HepG2 (cell line): ENCODE data around the gene SLCO2B1.

Experiments used
- ATF6 ChIP-seq: sonication (generic); formaldehyde crosslinking; conservative IDR thresholded peaks from 2 replicates; pipeline ENCODE4 v1.4.0; 2020; ENCODE audit warnings: missing genetic modification reagents
- ATM ChIP-seq: fragments of 450-650 bp; IDR thresholded peaks from 2 replicates; pipeline ENCODE4 v1.7.1; 2017; ENCODE audit warnings: mild to moderate bottlenecking, borderline replicate concordance
- ELF1 ChIP-seq: sonication (generic); formaldehyde crosslinking; IDR thresholded peaks from 2 replicates; pipeline ENCODE4 v1.4.0; 2020; ENCODE audit warnings: missing genetic modification reagents
- EZH2 ChIP-seq: conservative IDR thresholded peaks from 2 replicates; pipeline ENCODE4 v1.6.1; 2012; ENCODE audit warnings: mild to moderate bottlenecking, low read depth, low read length, moderate library complexity
- POLR2AphosphoS5 ChIP-seq: IDR thresholded peaks from 2 replicates; pipeline ENCODE4 v1.6.1; 2012; ENCODE audit warnings: low read depth, low read length
- YY1 ChIP-seq: IDR thresholded peaks from 2 replicates; pipeline ENCODE4 v1.6.1; 2011; ENCODE audit warnings: low read length, low read depth, moderate library complexity, mild to moderate bottlenecking; ENCODE audit not compliant: insufficient read depth, insufficient replicate concordance
- ZNF629 ChIP-seq: sonication (generic); formaldehyde crosslinking; conservative IDR thresholded peaks from 2 replicates; pipeline ENCODE4 v1.5.0; 2020; ENCODE audit warnings: missing genetic modification reagents
- ZNF687 ChIP-seq: sonication (generic); formaldehyde crosslinking; IDR thresholded peaks from 2 replicates; pipeline ENCODE4 v1.5.1; 2020; ENCODE audit warnings: mild to moderate bottlenecking, missing genetic modification reagents, moderate library complexity
- ZSCAN29 ChIP-seq: sonication (generic); formaldehyde crosslinking; conservative IDR thresholded peaks from 2 replicates; pipeline ENCODE4 v1.4.0; 2020; ENCODE audit warnings: mild to moderate bottlenecking, missing genetic modification reagents
- ZSCAN30 ChIP-seq: sonication (generic); formaldehyde crosslinking; IDR thresholded peaks from 2 replicates; pipeline ENCODE4 v1.5.0; 2020; ENCODE audit warnings: mild to moderate bottlenecking, missing genetic modification reagents

- TF ChIP-seq EZH2 (no peak), ZSCAN29 (CRISPR knock-in tag) (no peak), ELF1 (CRISPR knock-in tag) (no peak), ZNF629 (CRISPR knock-in tag) (no peak), ATF6 (CRISPR knock-in tag) (no peak), ZNF687 (no peak), ATM (no peak), YY1 (no peak), POLR2AphosphoS5 (no peak), ZSCAN30 (CRISPR knock-in tag) (no peak)
These were observed 103.4 kb downstream of the SLCO2B1 start for GRCh38 chr11:75254326-75254725.
